Middle frontal gyrus (tissue), 1 donor: Measurements from ENCODE around the gene ECI2.
"Not testable (repeated sequence)": the region's sequence is repeated elsewhere in the genome, so short reads cannot be mapped to it uniquely, and the experiment has no call there.

Experiments used
- DNase-seq: peaks from one replicate; pipeline ENCODE4 v3.0.0-alpha.2; 2015; ENCODE audit warnings: low spot score; ENCODE audit errors: extremely low spot score

Gene ECI2

DNA sequence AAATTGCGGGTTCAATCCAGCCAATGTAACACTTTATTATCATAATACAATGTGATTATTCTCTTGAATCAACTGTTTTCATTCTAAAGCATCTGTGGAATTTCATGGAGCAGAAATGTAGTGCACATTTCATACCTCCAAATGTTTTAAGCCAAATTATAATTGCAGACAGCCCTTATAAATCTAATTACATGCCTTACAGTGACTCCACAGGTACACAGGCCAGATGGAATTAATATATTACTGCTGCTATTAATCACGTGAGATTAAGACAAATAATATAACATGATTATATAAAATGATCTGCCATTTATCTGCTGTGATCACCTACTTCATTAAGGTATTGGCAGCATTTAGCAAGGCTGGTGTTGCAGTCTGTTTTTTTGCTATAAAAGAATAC is 9.7 kb upstream of the ECI2 start:
- DNase-seq = no peak

DNA sequence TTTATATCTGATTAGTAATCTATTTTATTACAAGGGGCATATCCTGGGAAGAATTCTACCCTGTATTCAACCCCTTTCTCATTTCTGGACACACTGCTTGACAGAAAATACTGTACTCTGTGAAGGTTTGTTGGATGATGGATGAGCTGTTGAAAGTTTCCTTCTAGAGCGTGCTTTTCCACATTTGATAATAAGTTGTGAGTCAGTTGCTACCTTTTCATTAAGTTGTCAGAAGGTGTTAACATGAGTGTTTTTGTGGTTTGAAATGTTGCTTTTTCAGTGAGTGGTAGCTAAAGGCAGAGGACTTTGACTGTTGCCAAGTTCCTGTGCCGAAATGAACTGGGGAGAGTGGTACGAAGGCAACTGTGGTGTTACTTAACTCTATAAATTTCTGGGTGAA is 3.9 kb upstream of the ECI2 start:
- DNase-seq = no peak

DNA sequence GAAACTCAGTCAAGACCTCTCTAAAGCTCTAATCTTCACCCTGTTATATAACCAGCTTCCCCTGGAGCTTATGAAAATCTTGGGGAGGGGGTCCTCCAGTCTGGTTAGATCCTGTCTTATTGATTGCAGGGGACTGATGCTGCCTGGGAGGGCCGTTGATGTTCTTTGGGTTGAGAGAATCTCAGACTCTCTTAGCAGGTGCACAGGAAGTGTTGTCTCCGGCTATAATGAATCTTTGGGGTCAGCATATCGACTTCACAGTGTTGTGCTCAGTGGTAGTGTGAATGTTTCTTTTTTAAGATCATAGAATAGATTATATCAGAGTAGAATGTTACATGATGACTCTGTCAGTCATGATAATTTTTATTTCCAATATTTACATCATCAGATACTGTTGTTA is 2.8 kb upstream of the ECI2 start:
- no peak for DNase-seq

- DNase-seq = no peak
Measured at GRCh38 chr6:4136354-4136831, 1.0 kb upstream of the ECI2 start.

- peak; percentile 82 for DNase-seq
Measured at GRCh38 chr6:4135665-4136353, 434 bp upstream of the ECI2 start.

GRCh38 chr6:4133941-4134838 is 1.2 kb downstream of the ECI2 start:
- DNase-seq = no peak

- no peak for DNase-seq
Measured at GRCh38 chr6:4130357-4130987, 4.9 kb downstream of the ECI2 start.

GRCh38 chr6:4129446-4129845 is 5.9 kb downstream of the ECI2 start:
- DNase-seq = no peak

- DNase-seq = no peak
Measured at GRCh38 chr6:4128748-4129147, 6.6 kb downstream of the ECI2 start.

DNA sequence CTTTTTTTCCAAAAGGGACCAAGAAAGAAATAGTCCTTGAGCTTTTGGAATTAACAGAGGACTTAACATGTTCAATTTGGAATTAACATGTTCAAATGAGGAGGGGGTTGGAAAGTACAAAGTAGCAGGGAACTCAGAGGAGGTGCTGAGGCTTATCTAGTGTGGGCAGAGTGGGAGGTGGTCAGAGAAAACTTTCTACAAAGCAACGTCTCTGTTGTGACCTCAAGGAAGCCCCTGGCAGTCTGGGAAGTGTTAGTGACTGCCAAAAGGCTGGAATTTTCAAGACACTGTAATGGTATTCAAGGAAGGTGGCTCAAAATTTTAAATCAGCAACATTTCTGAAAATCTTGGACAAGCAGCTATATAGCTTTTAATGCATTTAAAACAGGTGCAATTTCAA is 7.3 kb downstream of the ECI2 start:
- DNase-seq = no peak

GRCh38 chr6:4125933-4126864 is 9.2 kb downstream of the ECI2 start:
- no peak for DNase-seq

DNA sequence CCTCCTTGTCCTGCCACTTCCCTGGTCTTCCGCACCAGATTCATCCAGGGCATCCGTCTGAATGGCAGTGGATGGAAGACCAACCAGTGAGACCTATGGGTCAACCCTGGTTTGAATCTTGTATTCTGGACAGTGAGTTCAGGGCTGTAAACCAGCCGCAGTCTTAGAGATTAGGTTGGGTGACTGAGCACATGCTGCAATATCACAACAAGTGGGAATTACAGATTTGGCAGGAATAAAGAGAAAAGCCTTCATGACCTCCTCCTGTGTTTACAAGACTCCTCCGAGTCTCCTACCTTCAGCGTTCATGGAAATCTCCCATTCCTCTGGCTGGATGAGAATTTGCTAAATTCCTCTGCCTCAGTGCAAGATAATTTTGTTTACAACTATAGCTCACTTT is 9.9 kb downstream of the ECI2 start:
- DNase-seq = no peak

- DNase-seq = no peak
Measured at GRCh38 chr6:4124351-4124750, 11.0 kb downstream of the ECI2 start.

DNA sequence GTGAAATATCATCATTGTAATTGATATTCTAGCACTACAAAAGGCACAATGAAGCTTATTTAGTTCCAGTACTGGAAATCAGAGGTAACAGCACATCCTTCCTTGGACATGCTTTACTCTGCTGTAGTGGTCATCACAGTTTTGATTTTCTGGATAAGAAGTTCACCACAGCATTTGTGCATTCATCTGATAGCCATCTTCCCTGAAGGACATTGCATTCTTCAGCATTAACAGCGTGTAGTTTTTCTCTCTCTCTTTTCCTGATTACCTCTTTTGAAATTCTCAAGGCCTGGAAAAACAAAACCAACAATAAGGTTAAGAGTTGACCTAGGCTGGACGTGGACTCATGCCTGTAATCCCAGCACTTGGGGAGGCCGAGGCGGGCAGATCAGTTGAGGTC is 19.6 kb downstream of the ECI2 start:
- DNase-seq = no peak

GRCh38 chr6:4114123-4114522 is 21.3 kb downstream of the ECI2 start:
- DNase-seq = no peak

DNA sequence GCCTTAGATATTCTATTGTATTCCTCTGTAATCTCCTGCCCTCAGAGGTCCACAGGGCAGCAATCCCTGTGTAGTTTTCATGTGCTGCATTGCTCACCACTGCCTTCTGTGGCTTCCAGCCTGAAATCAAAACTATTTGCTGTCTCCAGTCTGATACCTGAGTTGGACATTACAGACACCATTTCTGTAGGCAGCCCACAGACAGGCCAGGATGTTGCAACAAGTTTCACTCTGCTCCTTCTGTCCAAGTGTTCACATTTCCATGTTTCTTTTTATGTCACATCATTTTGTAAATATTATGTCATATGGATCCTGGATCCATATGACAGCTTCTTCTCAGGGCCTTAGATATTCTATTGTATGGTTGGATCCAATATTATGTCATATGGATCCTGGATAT is 21.7 kb downstream of the ECI2 start:
- DNase-seq = no peak

DNA sequence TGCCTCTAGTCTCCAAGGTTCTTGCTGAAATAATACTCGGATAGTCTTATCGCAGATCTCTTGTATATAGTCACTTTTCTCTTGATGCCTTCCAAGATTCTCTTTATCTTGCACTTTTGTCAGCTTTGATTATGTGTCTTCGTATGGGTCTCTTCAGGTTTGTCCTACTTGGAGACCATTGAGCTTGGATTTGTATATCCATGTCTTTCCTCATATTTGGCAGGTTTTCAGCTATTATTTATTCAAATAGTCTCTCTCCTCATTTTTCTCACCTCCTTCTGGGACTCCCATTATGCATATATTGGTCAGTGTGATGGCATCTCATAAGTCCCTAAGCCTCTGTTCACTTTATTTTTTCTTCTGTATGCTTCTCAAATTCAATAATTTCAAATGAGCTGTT is 23.0 kb downstream of the ECI2 start:
- DNase-seq = no peak

- DNase-seq = not testable (repeated sequence)
Measured at GRCh38 chr6:4109363-4109815, 26.0 kb downstream of the ECI2 start.

GRCh38 chr6:4108561-4109093 is 26.7 kb downstream of the ECI2 start:
- no peak for DNase-seq

- DNase-seq = no peak
Measured at GRCh38 chr6:4107873-4108272, 27.5 kb downstream of the ECI2 start.
